WTC11 (cell line): ENCODE data around the gene MYO5B. TPM values are rescaled to one million over a fixed set of nuclear protein-coding genes. Genes with fewer than 3 reads are reported as not detected.
"Not testable (repeated sequence)": the region's sequence is repeated elsewhere in the genome, so short reads cannot be mapped to it uniquely, and the experiment has no call there.

Experiments used
- ATAC-seq: fragments of 200-7000 bp; cut with Tn5 transposase; 2 replicates; pipeline ENCODE4 v1.10.0; 2021; ENCODE audit warnings: mild to moderate bottlenecking, moderate library complexity
- CTCF ChIA-PET: fragments of 300-600 bp; sonication (Branson Sonifier 250); formaldehyde crosslinking; loops from one replicate; lab custom pipeline; 2021; ENCODE audit warnings: antibody characterized with exemption; lab: Charles Lee
- POLR2A ChIA-PET: fragments of 350-600 bp; sonication (Branson Sonifier 250); formaldehyde crosslinking; loops from one replicate; lab custom pipeline; 2021; ENCODE audit warnings: antibody characterized with exemption; lab: Charles Lee
- DNase-seq: peaks from one replicate; pipeline ENCODE4 v3.0.0; 2021; ENCODE audit warnings: low spot score
- H3K27ac Mint-ChIP-seq: 2 replicates; pipeline ENCODE4 v1.8.0; 2021; ENCODE audit warnings: mixed read lengths
- H3K27me3 Mint-ChIP-seq: 2 replicates; pipeline ENCODE4 v1.8.0; 2021; ENCODE audit warnings: low read depth, mild to moderate bottlenecking, moderate library complexity, mixed read lengths
- H3K36me3 Mint-ChIP-seq: 2 replicates; pipeline ENCODE4 v1.8.0; 2021; ENCODE audit warnings: mixed read lengths
- H3K4me1 Mint-ChIP-seq: 2 replicates; pipeline ENCODE4 v1.8.0; 2022; ENCODE audit warnings: mixed read lengths
- H3K4me3 Mint-ChIP-seq: 2 replicates; pipeline ENCODE4 v1.8.0; 2021; ENCODE audit warnings: mild to moderate bottlenecking, moderate library complexity, mixed read lengths
- H3K9me3 Mint-ChIP-seq: 2 replicates; pipeline ENCODE4 v1.8.0; 2021; ENCODE audit warnings: mixed read lengths
- ARID4B ChIP-seq: sonication (generic); formaldehyde crosslinking; IDR thresholded peaks from 2 replicates; pipeline ENCODE4 v1.8.0; 2023; ENCODE audit warnings: missing genetic modification reagents, mild to moderate bottlenecking, borderline replicate concordance
- ATF6 ChIP-seq: sonication (generic); formaldehyde crosslinking; IDR thresholded peaks from 2 replicates; pipeline ENCODE4 v1.8.1; 2023; ENCODE audit warnings: mild to moderate bottlenecking, missing genetic modification reagents
- E2F5 ChIP-seq: sonication (generic); formaldehyde crosslinking; IDR thresholded peaks from 2 replicates; pipeline ENCODE4 v1.8.1; 2022; ENCODE audit warnings: mild to moderate bottlenecking, moderate library complexity, missing genetic modification reagents
- ELF4 ChIP-seq: sonication (generic); formaldehyde crosslinking; IDR thresholded peaks from 2 replicates; pipeline ENCODE4 v1.8.1; 2022; ENCODE audit warnings: low read depth, mild to moderate bottlenecking, moderate library complexity, missing genetic modification reagents
- FOXJ3 ChIP-seq: sonication (generic); formaldehyde crosslinking; IDR thresholded peaks from 2 replicates; pipeline ENCODE4 v1.9.0; 2021; ENCODE audit warnings: missing genetic modification reagents, mild to moderate bottlenecking, borderline replicate concordance
- GABPB1 ChIP-seq: sonication (generic); formaldehyde crosslinking; IDR thresholded peaks from 2 replicates; pipeline ENCODE4 v1.8.1; 2023; ENCODE audit warnings: mild to moderate bottlenecking, missing genetic modification reagents
- HMGA2 ChIP-seq: fragments of 250-450 bp; sonication (Bioruptor Pico); IDR thresholded peaks from 2 replicates; pipeline ENCODE4 v1.4.0; 2021; ENCODE audit warnings: mild to moderate bottlenecking, moderate library complexity
- HMGXB4 ChIP-seq: sonication (generic); formaldehyde crosslinking; IDR thresholded peaks from 2 replicates; pipeline ENCODE4 v1.8.1; 2023; ENCODE audit warnings: mild to moderate bottlenecking, moderate library complexity, missing genetic modification reagents
- OVOL2 ChIP-seq: fragments of 250-450 bp; sonication (Bioruptor Pico); IDR thresholded peaks from 2 replicates; pipeline ENCODE4 v1.9.0; 2021; ENCODE audit warnings: mild to moderate bottlenecking, borderline replicate concordance
- SMAD4 ChIP-seq: sonication (generic); formaldehyde crosslinking; IDR thresholded peaks from 2 replicates; pipeline ENCODE4 v1.8.0; 2022; ENCODE audit warnings: mild to moderate bottlenecking, missing genetic modification reagents
- STAT6 ChIP-seq: sonication (generic); formaldehyde crosslinking; conservative IDR thresholded peaks from 2 replicates; pipeline ENCODE4 v1.8.1; 2023; ENCODE audit warnings: mild to moderate bottlenecking, low read depth, missing genetic modification reagents, moderate library complexity
- TEAD1 ChIP-seq: sonication (generic); formaldehyde crosslinking; IDR thresholded peaks from 2 replicates; pipeline ENCODE4 v1.8.0; 2022; ENCODE audit warnings: mild to moderate bottlenecking, missing genetic modification reagents
- ZNF232 ChIP-seq: sonication (generic); formaldehyde crosslinking; IDR thresholded peaks from 2 replicates; pipeline ENCODE4 v1.8.0; 2022; ENCODE audit warnings: mild to moderate bottlenecking, missing genetic modification reagents
- total RNA-seq: library from RNA; stranded (reverse); gene quantifications from 3 replicates; pipeline ENCODE4 v1.2.3, GENCODE V29; 2021

MYO5B gene
- total RNA-seq, 1 experiment from 2014 or later = 8.7 TPM

- Mint-ChIP-seq H3K4me3 (no peak overlapping the region), H3K9me3 (peaks cover 7% of the 10 kb centered on the region; the same call in 1 of the 2 replicates), H3K27me3 (no peaks in the 10 kb centered on the region), H3K36me3 (no peaks in the 10 kb centered on the region), H3K4me1 (peaks cover 18% of the 10 kb centered on the region), H3K27ac (no peak overlapping the region)
- ATAC-seq (no peak), DNase-seq (no peak)
- TF ChIP-seq ZNF232 (CRISPR knock-in tag) = no peak
- ChIA-PET POLR2A (no interaction called here), CTCF (no interaction called here)
These were observed 97.2 kb downstream of the MYO5B start for GRCh38 chr18:50097702-50098101.

- Mint-ChIP-seq H3K4me3 (no peak overlapping the region), H3K9me3 (peaks cover 5% of the 10 kb centered on the region; the same call in 1 of the 2 replicates), H3K27me3 (no peaks in the 10 kb centered on the region), H3K27ac (no peak overlapping the region), H3K4me1 (peaks cover 26% of the 10 kb centered on the region), H3K36me3 (no peaks in the 10 kb centered on the region)
- ATAC-seq (no peak), DNase-seq (no peak)
- POLR2A ChIA-PET = no interaction called here
- TF ChIP-seq HMGXB4 (CRISPR knock-in tag) (no peak), ATF6 (no peak), SMAD4 (CRISPR knock-in tag) (no peak), FOXJ3 (no peak), STAT6 (CRISPR knock-in tag) (no peak), GABPB1 (no peak), TEAD1 (no peak), ELF4 (CRISPR knock-in tag) (no peak)
- CTCF ChIA-PET = no interaction called here
These were observed 98.0 kb downstream of the MYO5B start for GRCh38 chr18:50096766-50097435.

GRCh38 chr18:50094786-50095185 lies 100.2 kb downstream of the MYO5B start:
- peaks cover 47% of the 10 kb centered on the region for H3K4me1 Mint-ChIP-seq
- H3K9me3 Mint-ChIP-seq, ATAC-seq, H3K27me3 Mint-ChIP-seq, H3K27ac Mint-ChIP-seq, DNase-seq, H3K4me3 Mint-ChIP-seq, CTCF ChIA-PET, H3K36me3 Mint-ChIP-seq, POLR2A ChIA-PET: not testable (repeated sequence)

- ChIA-PET POLR2A (no interaction called here), CTCF (no interaction called here)
- Mint-ChIP-seq H3K27me3 (no peaks in the 10 kb centered on the region), H3K27ac (no peak overlapping the region), H3K4me1 (peaks cover 49% of the 10 kb centered on the region), H3K4me3 (no peak overlapping the region), H3K9me3 (no peaks in the 10 kb centered on the region), H3K36me3 (no peaks in the 10 kb centered on the region)
- ATAC-seq = no peak
- no peak for DNase-seq
- TF ChIP-seq OVOL2 (CRISPR knock-in tag) = no peak
- TF ChIP-seq E2F5 (CRISPR knock-in tag) = no peak
- TF ChIP-seq ARID4B (CRISPR knock-in tag) = no peak
- no peak for TF ChIP-seq HMGA2
These were observed 100.7 kb downstream of the MYO5B start for GRCh38 chr18:50094221-50094773.
